ENCODE results near the gene UBE2D1. TPM values are rescaled to one million over a fixed set of nuclear protein-coding genes. Genes with fewer than 3 reads are reported as not detected.

UBE2D1 gene
- total and polyA plus RNA-seq, 4 donors = 10.6 to 17.8 (median 13.3) TPM

GRCh38 chr10:58397830-58398229 lies 63.0 kb downstream of the UBE2D1 start:
- Histone ChIP-seq H3K27ac (ENCODE audit: low read depth in 1 of 2, low read length in 2 of 2) (no peak overlapping the region), H3K9me3 (ENCODE audit: control insufficient read depth, low read length) (no peaks in the 10 kb centered on the region), H3K4me3 (ENCODE audit: low read length in 2 of 2) (no peak overlapping the region), H3K27me3 (ENCODE audit: control insufficient read depth in 1 of 2, insufficient read depth in 2 of 2, low read length in 1 of 2) (no peaks in the 10 kb centered on the region), H3K36me3 (ENCODE audit: control insufficient read depth in 1 of 2, insufficient read depth in 2 of 2, low read length in 1 of 2) (peaks cover 2 to 5% of the 10 kb centered on the region in 2 donors), H3K4me1 (ENCODE audit: control insufficient read depth in 1 of 2, insufficient read depth in 2 of 2, low read length in 2 of 2) (no peaks in the 10 kb centered on the region)
- ATAC-seq (ENCODE audit: low FRiP score) (no peak), DNase-seq (no peak)
- 97 to 98% methylated on average over 3 of the region's 3 CpGs for WGBS, 2 donors
- intact Hi-C loops (cut with DNase I) = no loop called here

DNA sequence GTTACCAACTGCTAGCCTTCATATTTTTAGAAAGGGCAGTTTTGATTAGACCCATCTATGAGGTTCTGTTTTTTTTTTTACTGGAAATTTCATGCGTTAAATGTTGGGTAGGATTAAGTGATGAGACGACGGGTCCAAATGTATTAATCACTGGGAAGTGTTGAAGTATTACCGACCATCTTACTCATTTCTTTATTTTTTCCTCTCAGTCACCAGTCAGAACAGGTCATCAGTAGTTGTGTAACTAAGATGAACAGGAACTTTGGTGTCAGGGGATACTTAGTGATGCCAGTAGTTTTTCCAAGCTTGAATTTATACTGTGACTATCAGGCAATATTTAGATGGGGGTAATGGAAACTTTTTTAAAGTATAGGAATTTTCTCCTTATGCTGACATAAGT lies 64.6 kb downstream of the UBE2D1 start:
- no peak for DNase-seq
- Histone ChIP-seq H3K27me3 (ENCODE audit: control insufficient read depth in 1 of 2, insufficient read depth in 2 of 2, low read length in 1 of 2) (no peaks in the 10 kb centered on the region), H3K9me3 (ENCODE audit: control insufficient read depth, low read length) (no peaks in the 10 kb centered on the region), H3K4me3 (ENCODE audit: low read length in 2 of 2) (no peak overlapping the region), H3K4me1 (ENCODE audit: control insufficient read depth in 1 of 2, insufficient read depth in 2 of 2, low read length in 2 of 2) (no peaks in the 10 kb centered on the region), H3K36me3 (ENCODE audit: control insufficient read depth in 1 of 2, insufficient read depth in 2 of 2, low read length in 1 of 2) (peaks cover 2 to 5% of the 10 kb centered on the region in 2 donors), H3K27ac (ENCODE audit: low read depth in 1 of 2, low read length in 2 of 2) (no peak overlapping the region)
- 83 to 89% methylated on average over 4 of the region's 4 CpGs for WGBS, 2 donors
- no peak for ATAC-seq (ENCODE audit: low FRiP score)
- intact Hi-C loops (cut with DNase I) = no loop called here

GRCh38 chr10:58400609-58401008 lies 65.8 kb downstream of the UBE2D1 start:
- DNase-seq (no peak), ATAC-seq (ENCODE audit: low FRiP score) (no peak)
- no peaks in the 10 kb centered on the region for H3K9me3 ChIP-seq (ENCODE audit: control insufficient read depth, low read length)
- H3K4me1 ChIP-seq (ENCODE audit: control insufficient read depth in 1 of 2, insufficient read depth in 2 of 2, low read length in 2 of 2) = no peaks in the 10 kb centered on the region
- H3K27ac ChIP-seq (ENCODE audit: low read depth in 1 of 2, low read length in 2 of 2) = no peak overlapping the region
- 33 to 36% methylated on average over 1 of the region's 1 CpG for WGBS, 2 donors
- intact Hi-C loops (cut with DNase I) = no loop called here
- H3K4me3 ChIP-seq (ENCODE audit: low read length in 2 of 2) = no peak overlapping the region
- H3K27me3 ChIP-seq (ENCODE audit: control insufficient read depth in 1 of 2, insufficient read depth in 2 of 2, low read length in 1 of 2) = no peaks in the 10 kb centered on the region
- peaks cover 2 to 5% of the 10 kb centered on the region in 2 donors for H3K36me3 ChIP-seq (ENCODE audit: control insufficient read depth in 1 of 2, insufficient read depth in 2 of 2, low read length in 1 of 2)

DNA sequence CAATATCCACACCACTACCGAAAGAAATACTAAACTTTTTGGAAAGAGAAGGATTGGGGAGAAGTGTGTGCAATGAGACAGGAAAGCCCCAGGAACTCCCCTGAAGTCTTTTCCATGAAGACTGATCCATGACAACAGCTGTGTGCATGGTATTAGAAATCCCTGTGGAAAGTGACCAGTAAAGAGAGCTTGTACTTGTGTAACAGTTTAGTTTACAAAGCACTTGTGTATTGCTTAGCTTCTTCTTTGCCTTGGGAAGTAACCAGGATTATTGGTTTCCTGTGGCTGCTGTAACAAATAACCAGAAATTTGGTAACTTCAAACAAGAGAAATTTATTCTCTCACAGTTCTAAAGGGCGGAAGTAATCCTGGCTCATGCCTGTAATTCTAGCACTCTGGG lies 69.2 kb downstream of the UBE2D1 start:
- H3K4me1 ChIP-seq (ENCODE audit: control insufficient read depth in 1 of 2, insufficient read depth in 2 of 2, low read length in 2 of 2) = no peaks in the 10 kb centered on the region
- no peak for DNase-seq

DNA sequence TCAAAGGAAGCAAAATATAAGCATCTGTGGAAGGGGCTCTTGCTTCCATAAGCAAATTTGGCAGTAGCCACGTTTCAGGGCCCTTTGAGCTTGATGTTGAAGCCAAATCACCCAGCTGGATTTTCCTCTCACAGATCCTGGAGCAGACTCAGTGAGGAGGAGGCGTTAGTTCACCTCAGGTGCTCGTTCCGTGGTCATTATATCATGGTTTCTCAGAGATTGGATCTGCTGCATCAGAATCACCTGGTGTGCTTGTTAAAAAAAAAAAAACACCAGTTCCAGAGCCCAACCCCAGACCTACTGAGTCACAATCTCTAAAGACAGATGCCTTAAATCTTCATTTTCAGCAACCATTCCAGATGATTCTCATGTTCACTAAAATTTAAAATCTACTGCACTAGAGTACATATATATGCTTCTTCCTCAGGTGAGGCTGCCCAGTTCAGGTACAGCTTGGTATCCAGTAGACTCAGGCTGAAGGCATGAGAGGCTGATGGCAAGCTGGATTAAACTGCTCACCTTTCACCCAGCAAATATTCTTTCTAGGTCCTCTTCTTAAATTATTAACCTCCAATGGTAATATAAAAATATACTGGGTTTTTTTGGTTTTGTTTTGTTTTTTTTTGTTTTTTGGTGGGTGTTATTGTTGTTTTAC lies 75.3 kb downstream of the UBE2D1 start:
- ATAC-seq (ENCODE audit: low FRiP score) (no peak), DNase-seq (no peak)
- H3K9me3 ChIP-seq (ENCODE audit: control insufficient read depth, low read length) = no peaks in the 10 kb centered on the region
- H3K27me3 ChIP-seq (ENCODE audit: control insufficient read depth in 1 of 2, insufficient read depth in 2 of 2, low read length in 1 of 2) = no peaks in the 10 kb centered on the region
- H3K4me1 ChIP-seq (ENCODE audit: control insufficient read depth in 1 of 2, insufficient read depth in 2 of 2, low read length in 2 of 2) = no peaks in the 10 kb centered on the region
- H3K4me3 ChIP-seq (ENCODE audit: low read length in 2 of 2) = no peak overlapping the region
- 55 to 76% methylated on average over 4 of the region's 4 CpGs for WGBS, 2 donors
- intact Hi-C loops (cut with DNase I) = loop anchor here in 1 of 2 donors (10.0 kb wide), 1 partner anchor 375 kb away; no protein-coding TSS in a partner anchor
- H3K36me3 ChIP-seq (ENCODE audit: control insufficient read depth in 1 of 2, insufficient read depth in 2 of 2, low read length in 1 of 2) = no peaks in the 10 kb centered on the region
- H3K27ac ChIP-seq (ENCODE audit: low read depth in 1 of 2, low read length in 2 of 2) = no peak overlapping the region

More for the DNA sequence above, 69.2 kb downstream of the UBE2D1 start:
- H3K36me3 ChIP-seq (ENCODE audit: control insufficient read depth in 1 of 2, insufficient read depth in 2 of 2, low read length in 1 of 2) = no peaks in the 10 kb centered on the region
- H3K27me3 ChIP-seq (ENCODE audit: control insufficient read depth in 1 of 2, insufficient read depth in 2 of 2, low read length in 1 of 2) = no peaks in the 10 kb centered on the region
- intact Hi-C loops (cut with DNase I) = no loop called here
- H3K27ac ChIP-seq (ENCODE audit: low read depth in 1 of 2, low read length in 2 of 2) = no peak overlapping the region
- no peak for ATAC-seq (ENCODE audit: low FRiP score)
- H3K9me3 ChIP-seq (ENCODE audit: control insufficient read depth, low read length) = no peaks in the 10 kb centered on the region
- 96 to 98% methylated on average over 2 of the region's 2 CpGs for WGBS, 2 donors
- no peak overlapping the region for H3K4me3 ChIP-seq (ENCODE audit: low read length in 2 of 2)

- no peaks in the 10 kb centered on the region for H3K4me1 ChIP-seq (ENCODE audit: control insufficient read depth in 1 of 2, insufficient read depth in 2 of 2, low read length in 2 of 2)
- no peaks in the 10 kb centered on the region for H3K27me3 ChIP-seq (ENCODE audit: control insufficient read depth in 1 of 2, insufficient read depth in 2 of 2, low read length in 1 of 2)
- ATAC-seq (ENCODE audit: low FRiP score) (no peak), DNase-seq (no peak)
- H3K9me3 ChIP-seq (ENCODE audit: control insufficient read depth, low read length) = no peaks in the 10 kb centered on the region
- H3K36me3 ChIP-seq (ENCODE audit: control insufficient read depth in 1 of 2, insufficient read depth in 2 of 2, low read length in 1 of 2) = no peaks in the 10 kb centered on the region
- intact Hi-C loops (cut with DNase I) = loop anchor here in 1 of 2 donors (10.0 kb wide), 1 partner anchor 372 kb away; no protein-coding TSS in a partner anchor
- H3K27ac ChIP-seq (ENCODE audit: low read depth in 1 of 2, low read length in 2 of 2) = no peak overlapping the region
- 28 to 45% methylated on average over 2 of the region's 2 CpGs for WGBS, 2 donors
- no peak overlapping the region for H3K4me3 ChIP-seq (ENCODE audit: low read length in 2 of 2)
Measured at GRCh38 chr10:58412502-58412961, 77.7 kb downstream of the UBE2D1 start.

DNA sequence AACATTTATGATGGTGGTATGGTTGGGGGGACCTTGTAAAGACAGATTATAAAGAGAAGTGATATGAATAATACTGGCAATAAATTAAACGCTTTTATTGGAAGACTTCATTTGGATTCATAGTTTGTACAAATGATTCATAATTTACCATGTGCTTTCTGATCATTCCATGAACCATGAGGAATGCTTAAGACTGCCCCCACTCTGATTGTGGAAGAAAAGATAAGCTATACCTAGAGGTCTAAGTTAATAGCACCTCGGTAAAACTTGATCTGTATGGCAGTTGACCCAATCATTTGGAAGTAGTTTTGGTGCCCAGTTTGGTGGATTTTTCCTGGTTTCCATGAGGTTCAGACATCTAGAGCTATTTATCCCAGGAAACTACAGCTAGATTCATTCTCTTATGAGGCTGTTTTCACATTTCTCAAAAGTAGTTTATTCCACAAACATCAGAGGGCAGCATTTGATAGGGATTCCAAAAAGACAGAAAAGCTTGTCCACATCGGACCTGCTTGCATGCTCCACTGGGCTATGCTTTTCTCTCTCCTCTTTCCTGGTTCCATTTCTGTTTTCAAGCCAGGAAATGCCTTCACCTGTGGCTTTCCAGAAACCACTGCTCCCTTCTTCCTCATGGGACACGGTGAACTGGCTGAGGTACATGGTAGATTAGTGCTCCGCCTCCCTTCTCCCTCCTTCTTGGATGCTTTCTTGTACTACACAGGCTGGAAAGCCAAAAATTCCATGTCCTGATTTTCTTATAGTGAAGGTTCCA lies 79.7 kb downstream of the UBE2D1 start:
- no peak overlapping the region for H3K27ac ChIP-seq (ENCODE audit: low read depth in 1 of 2, low read length in 2 of 2)
- no peaks in the 10 kb centered on the region for H3K36me3 ChIP-seq (ENCODE audit: control insufficient read depth in 1 of 2, insufficient read depth in 2 of 2, low read length in 1 of 2)
- DNase-seq (no peak), ATAC-seq (ENCODE audit: low FRiP score) (peak; percentile 78)
- intact Hi-C loops (cut with DNase I) = loop anchor here in 1 of 2 donors (5.0 to 10.0 kb wide), 2 partner anchors 98 to 370 kb away; partner anchors contain the start of gene BICC1
- H3K4me3 ChIP-seq (ENCODE audit: low read length in 2 of 2) = no peak overlapping the region
- 27 to 35% methylated on average over 5 of the region's 5 CpGs for WGBS, 2 donors
- no peaks in the 10 kb centered on the region for H3K27me3 ChIP-seq (ENCODE audit: control insufficient read depth in 1 of 2, insufficient read depth in 2 of 2, low read length in 1 of 2)
- H3K9me3 ChIP-seq (ENCODE audit: control insufficient read depth, low read length) = no peaks in the 10 kb centered on the region
- no peaks in the 10 kb centered on the region for H3K4me1 ChIP-seq (ENCODE audit: control insufficient read depth in 1 of 2, insufficient read depth in 2 of 2, low read length in 2 of 2)

DNA sequence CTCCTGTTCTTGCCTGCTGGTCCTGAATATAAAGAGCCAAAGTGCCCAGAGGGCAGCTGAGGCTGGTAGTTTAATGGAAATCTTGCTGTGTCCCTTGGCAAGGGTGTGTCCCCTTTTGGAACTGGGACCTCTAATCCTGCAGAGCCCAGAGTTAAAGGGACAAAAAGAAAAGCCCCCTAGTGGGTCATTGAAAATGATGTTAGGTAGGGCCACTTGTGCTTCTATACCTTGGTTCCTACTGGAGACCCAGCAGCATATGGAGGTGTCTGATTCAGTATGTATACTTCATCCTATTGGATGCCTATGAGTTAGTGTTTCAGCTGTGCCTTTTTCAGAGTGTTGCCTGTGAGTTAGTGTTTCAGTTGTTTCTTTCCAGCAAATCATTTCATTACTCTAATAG lies 81.0 kb downstream of the UBE2D1 start:
- Histone ChIP-seq H3K4me3 (ENCODE audit: low read length in 2 of 2) (no peak overlapping the region), H3K36me3 (ENCODE audit: control insufficient read depth in 1 of 2, insufficient read depth in 2 of 2, low read length in 1 of 2) (no peaks in the 10 kb centered on the region), H3K4me1 (ENCODE audit: control insufficient read depth in 1 of 2, insufficient read depth in 2 of 2, low read length in 2 of 2) (no peaks in the 10 kb centered on the region), H3K9me3 (ENCODE audit: control insufficient read depth, low read length) (no peaks in the 10 kb centered on the region), H3K27ac (ENCODE audit: low read depth in 1 of 2, low read length in 2 of 2) (no peak overlapping the region), H3K27me3 (ENCODE audit: control insufficient read depth in 1 of 2, insufficient read depth in 2 of 2, low read length in 1 of 2) (no peaks in the 10 kb centered on the region)
- ATAC-seq (ENCODE audit: low FRiP score) = no peak
- intact Hi-C loops (cut with DNase I) = loop anchor here in 1 of 2 donors (5.0 to 10.0 kb wide), 2 partner anchors 97 to 369 kb away; partner anchors contain the start of gene BICC1
- DNase-seq = no peak

Data from aorta (tissue), 5 donors.